ENCODE results near the gene C10orf88.
"Not testable (repeated sequence)": the region's sequence is repeated elsewhere in the genome, so short reads cannot be mapped to it uniquely, and the experiment has no call there.

C10orf88 gene

GRCh38 chr10:122962405-122962804 lies 8.4 kb upstream of the C10orf88 start:
- DNase-seq (ENCODE audit: low spot score) = no peak

DNA sequence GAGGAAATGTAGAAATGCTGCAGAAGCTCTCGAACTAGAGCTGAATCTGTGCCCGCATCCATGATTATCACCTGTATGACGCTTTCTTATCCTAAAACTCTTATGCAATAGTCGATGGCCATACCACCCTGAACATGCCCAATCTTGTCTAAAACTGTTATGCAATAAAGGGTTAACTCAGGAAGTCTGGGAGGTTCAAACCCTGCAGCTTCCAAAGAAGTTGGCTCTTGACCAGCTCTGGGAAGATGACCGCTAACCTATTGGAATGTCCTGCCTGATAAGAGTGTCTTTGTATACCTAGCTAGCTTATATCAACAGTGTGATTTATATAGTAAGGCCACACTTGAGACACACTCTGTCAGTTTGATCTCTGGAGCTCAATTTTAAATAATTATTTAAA lies 3.4 kb upstream of the C10orf88 start:
- no peak for DNase-seq (ENCODE audit: low spot score)

GRCh38 chr10:122955892-122956291 lies 1.9 kb upstream of the C10orf88 start:
- DNase-seq (ENCODE audit: low spot score) = no peak

- no peak for DNase-seq (ENCODE audit: low spot score)
Observed at GRCh38 chr10:122954731-122955050, 664 bp upstream of the C10orf88 start.

DNA sequence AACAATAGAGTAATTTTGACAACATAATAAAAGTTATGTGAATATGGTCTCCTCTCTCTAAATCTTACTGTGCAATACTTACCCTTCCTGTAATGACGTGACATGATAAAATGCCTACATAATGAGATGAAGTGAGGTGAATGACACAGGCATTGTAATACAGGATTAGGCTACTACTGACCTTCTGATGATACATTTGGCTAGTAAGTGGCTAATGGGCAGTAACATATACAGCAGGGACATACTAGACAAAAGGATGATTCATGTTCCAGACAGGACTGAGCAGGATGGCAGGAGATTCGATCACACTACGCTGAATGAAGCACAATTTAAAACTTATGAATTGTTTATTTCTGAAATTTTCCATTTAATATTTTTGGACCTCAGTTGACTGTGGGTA lies 4.7 kb downstream of the C10orf88 start:
- DNase-seq (ENCODE audit: low spot score) = no peak

DNA sequence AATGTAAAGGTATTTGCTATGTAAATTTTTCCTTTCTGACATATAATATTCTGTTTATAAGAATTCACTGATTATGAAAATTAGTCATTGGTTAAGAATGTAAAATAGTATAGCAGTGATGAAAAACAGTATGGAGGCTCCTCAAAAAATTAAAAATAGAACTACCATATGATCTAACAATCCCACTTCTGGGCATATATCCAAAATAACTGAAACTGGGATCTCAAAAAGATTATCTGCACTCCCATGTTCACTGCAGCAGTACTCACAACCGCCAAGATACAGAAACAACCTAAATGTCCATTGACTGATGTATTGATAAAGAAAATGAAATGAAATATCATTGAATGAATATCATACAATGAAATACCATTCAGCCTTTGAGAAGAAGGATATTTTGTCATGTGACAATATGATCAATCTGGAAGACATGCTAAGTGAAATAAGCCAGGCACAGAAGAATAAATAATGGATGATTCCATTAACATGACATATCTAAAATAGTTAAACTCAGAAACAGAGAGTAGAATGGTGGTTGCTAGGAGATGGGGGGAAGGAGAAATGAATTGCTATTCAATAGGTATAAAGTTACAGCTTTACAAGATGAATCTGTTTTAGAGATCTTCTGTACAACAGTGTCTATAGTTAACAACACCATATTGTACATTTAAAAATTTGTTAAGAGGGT lies 14.0 kb downstream of the C10orf88 start:
- DNase-seq (ENCODE audit: low spot score) = no peak

- no peak for DNase-seq (ENCODE audit: low spot score)
Observed at GRCh38 chr10:122939133-122939855, 14.7 kb downstream of the C10orf88 start.

GRCh38 chr10:122931088-122931906 lies 22.7 kb downstream of the C10orf88 start:
- DNase-seq (ENCODE audit: low spot score) = no peak

- DNase-seq (ENCODE audit: low spot score) = no peak
Observed at GRCh38 chr10:122930140-122930539, 23.9 kb downstream of the C10orf88 start.

- DNase-seq (ENCODE audit: low spot score) = no peak
Observed at GRCh38 chr10:122915700-122916099, 38.3 kb downstream of the C10orf88 start.

GRCh38 chr10:122911889-122912484 lies 42.0 kb downstream of the C10orf88 start:
- DNase-seq (ENCODE audit: low spot score) = no peak

- no peak for DNase-seq (ENCODE audit: low spot score)
Observed at GRCh38 chr10:122910310-122910709, 43.7 kb downstream of the C10orf88 start, which contains the start of gene FAM24A. TSS of gene FAM24A (plus strand) at chr10:122910610. CDS start at chr10:122911635, 1,025 bp downstream.

DNA sequence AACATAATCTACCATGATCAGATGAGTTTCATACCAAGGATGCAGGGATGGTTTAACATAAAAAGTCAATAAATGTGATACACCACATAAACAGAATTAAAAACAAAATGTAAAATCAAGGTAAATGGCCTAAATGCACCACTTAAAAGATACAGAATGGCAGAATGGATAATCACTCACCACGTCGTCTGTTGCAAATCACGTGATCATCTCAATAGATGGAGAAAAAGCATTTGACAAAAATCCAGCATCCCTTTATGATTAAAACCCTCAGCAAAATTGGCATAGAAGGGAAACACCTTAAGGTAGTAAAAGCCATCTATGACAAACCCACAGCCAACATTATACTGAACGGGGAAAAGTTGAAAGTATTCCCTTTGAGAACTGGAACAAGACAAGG lies 50.2 kb downstream of the C10orf88 start:
- DNase-seq (ENCODE audit: low spot score) = not testable (repeated sequence)

DNA sequence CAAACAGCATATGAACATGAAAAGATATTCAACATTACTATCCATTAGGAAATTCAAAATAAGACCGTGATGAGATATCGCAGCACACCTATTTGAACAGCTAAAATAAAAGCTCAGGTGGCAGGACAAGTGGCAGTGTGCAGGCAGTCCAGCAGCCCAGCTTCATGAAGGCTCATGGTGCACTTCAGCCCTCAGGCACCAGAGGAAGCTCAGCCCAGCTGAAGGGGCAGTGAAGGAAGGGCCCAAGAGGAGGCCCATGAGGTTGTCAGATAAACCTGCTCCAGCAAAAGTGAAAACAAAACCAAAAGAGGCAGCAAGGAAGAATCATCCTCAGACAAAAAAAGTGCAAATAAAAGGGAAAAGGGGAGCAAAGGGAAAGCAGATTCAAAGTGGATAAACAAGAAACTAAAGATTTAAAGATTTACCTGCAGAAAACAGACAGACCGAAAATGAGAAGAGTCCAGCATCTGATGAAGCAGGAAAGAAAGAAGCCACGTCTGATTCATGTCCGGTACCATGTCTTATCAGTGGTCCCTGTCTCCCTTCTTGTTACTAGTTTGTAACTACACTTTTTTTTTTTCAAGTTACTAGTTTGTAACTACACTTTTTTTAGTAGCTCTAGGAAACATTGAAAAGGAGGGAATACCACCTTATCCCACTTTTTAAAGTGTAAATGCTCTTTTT lies 59.6 kb downstream of the C10orf88 start:
- DNase-seq (ENCODE audit: low spot score) = no peak

DNA sequence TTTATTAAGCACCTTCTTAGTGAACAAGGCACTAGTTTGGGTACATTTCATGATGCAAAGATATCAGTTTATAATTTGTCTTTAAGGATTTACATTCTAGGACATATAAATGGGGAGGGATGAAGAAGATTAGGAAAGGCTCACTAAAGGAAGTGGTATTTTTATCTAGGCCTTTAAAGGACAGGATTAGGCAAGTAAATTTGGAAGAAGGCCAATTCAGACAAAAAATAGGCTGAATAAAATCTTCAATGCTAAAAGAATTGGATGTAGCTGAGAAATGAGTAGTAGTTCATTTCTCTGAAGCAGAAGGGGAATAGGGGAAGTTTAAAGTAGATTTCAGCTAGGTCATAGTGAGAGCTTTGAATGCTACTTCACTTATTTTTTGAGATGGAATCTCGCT lies 69.9 kb downstream of the C10orf88 start:
- no peak for DNase-seq (ENCODE audit: low spot score)

GRCh38 chr10:122882766-122883165 lies 71.3 kb downstream of the C10orf88 start:
- DNase-seq (ENCODE audit: low spot score) = no peak
